H54 (cell line): Measurements from ENCODE around the gene PSMB8.

Source experiments
- DNase-seq: peaks from one replicate; pipeline ENCODE4 v3.0.0; 2011; ENCODE audit warnings: low spot score, mixed read lengths; ENCODE audit not compliant: insufficient read length
- FAIRE-seq: peaks from 3 replicates; lab custom pipeline; 2011; peaks lifted over from hg19 to GRCh38; lab: Jason Lieb, UNC
- POLR2A ChIP-seq: IDR thresholded peaks from 2 replicates; pipeline ENCODE4 v1.6.1; 2011; ENCODE audit warnings: low read depth, mild to moderate bottlenecking, low read length

Gene PSMB8

DNA sequence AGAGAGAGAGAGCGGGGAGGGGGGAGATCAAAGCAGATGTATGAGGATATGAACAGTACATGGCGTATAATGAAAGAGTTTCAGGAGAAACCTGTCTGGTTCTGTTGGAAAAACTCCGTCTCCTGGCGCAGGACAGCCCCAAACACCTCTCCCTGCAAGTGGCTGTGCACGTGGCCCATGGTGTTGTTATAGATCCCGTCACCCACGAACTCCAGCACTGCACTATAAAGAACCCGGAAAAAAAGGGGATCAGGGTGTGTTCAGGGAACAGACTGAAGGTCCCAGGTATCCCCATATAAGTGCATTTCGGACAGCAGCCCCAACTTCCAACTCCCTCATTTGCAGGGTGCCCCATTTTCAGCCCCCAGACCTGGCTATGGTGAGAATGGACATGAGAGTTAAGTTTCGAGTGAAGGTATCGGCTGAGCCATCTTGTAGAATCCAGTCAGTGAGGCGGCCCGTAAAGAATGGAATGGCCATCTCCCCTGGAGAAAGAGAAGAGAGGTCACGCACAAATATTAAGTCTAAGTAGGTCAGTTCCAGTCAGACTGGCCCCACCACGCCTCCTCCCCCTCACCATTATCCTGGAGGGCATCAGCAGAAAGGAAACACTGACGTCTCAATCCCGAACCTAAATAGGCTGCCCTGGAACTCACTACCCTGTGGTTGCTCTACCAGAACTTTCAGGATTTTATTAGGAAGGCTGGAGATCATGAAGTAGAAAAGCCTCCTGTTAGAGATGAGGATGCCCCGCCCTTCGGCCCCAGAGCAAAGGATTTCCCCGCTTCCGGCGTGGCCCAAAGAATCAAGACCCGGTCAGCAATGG, 8.4 kb upstream of the PSMB8 start:
- DNase-seq (no peak), FAIRE-seq (no peak)
- TF ChIP-seq POLR2A: no peak

DNA sequence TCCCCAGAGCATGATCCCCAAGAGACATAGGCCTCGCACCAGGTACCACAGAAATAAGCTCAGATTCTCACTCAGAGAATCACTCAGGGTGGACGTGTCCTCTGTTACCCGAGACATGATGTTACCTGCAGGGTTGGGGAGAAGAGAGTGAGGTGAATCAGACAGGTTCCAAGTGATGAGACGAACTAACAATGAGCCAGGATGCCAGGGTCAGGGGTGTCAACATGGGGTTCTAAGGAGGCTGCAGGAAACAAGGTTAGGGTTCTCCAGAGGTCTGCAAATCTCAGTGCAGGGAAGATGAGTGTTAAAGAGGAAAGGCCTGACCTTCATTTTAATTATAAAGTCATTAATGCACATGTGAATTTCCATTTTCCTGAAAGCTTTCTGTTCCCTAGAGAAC, 7.2 kb upstream of the PSMB8 start:
- no peak for DNase-seq
- no peak for FAIRE-seq
- TF ChIP-seq POLR2A: no peak

DNA sequence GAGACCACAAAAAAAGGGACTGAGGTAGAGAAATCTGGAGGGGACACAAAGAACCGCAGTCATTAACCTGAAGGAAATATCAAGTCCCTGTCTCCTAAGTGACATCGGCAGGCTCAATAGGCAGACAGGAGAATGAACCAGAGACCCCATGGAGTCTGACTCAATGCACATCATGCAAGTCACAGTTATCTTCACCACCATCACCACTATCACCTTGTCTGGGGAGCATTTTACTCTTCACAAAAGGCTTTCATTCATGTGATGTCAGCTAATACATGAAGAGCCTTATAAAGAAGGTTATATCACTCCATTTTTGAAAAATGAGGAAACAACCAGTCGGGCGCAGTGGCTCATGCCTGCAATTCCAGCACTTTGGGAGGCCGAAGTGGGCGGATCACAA, 5.3 kb upstream of the PSMB8 start:
- FAIRE-seq (no peak), DNase-seq (no peak)
- no peak for TF ChIP-seq POLR2A

DNA sequence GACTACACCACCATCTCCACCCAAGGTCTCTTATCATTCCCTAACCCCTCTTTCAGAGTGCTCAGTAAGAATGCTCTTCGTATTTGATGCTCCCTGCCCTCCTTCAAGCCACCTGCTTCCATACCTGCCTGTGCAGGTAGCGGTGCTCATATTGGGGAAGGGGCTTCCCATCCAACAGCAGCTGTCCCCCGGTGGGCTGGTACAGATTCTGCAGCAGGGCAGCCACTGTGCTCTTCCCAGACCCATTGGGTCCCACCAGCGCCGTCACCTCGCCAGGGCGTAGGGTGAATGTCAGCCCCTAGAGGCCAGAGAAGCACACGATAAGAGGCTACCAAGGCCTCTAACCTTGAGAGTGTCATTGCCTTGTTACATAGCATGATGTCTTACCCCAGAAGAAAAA, 3.9 kb upstream of the PSMB8 start:
- FAIRE-seq (no peak), DNase-seq (no peak)
- no peak for TF ChIP-seq POLR2A

DNA sequence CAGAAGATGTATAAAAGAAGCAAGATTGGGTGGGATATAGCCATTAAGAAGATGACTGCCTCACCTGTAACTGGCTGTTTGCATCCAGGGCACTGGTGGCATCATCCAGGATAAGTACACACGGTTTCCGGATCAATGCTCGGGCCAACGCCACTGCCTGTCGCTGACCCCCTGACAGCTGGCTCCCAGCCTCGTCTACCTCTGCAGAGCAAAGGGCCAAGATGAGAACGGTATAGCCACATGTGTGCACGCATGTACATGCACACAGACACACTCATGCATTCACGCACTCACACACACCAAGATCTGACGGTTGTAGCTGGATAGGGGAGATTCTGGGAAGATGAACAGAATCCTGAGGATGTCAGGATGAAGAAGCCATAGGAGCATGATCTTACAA, 3.2 kb upstream of the PSMB8 start:
- no peak for TF ChIP-seq POLR2A
- no peak for DNase-seq
- FAIRE-seq: no peak

DNA sequence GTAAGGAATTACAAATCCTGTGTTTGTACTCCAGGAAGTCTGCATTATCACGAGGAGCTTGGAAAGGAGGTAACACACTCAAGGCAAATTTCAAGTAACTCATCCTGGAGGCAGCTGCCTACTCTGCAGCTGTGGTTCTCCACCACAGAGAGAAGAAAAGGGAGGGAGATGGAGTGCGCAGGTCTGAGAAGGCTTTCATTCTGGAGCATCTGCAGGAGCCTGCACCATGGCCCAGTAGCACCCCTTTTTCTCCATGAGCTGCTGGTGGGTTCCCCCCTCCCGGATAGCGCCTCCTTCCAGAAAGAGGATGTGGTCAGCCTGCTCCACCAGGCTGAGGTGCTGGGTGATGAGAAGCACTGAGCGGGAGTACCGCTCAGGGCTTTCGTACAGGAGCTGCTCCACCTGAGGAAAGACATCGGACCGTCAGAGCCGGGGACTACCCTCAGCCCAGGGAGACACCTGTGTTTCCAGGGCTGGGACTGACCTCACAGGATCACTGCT, 1.6 kb upstream of the PSMB8 start:
- TF ChIP-seq POLR2A: no peak
- DNase-seq (no peak), FAIRE-seq (no peak)

DNA sequence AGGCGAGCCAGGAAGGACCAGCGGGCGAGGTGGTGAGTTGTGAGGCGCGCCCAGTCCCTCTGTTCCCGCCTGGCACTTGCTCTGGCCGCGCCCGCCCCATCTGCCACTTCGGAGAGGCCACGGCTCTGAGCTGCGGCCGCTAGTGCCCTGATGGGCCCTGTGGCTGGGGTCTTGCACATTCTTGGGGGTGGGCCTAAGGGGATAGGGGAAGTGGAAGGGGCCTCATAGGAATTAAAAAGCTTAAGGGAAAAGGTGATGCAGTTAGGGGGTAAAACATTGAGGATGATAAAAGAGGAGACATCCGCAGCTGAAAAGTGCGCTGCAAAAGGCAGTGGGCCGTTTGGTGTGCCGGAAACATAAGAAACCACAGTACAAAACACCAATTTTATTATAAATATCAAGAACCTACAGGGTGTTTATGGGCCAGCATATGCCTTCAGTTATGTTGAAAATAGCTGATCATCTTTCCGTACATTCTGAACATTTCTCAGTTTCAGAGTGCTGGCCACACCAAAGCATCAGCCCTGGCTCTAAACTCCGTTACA, 1.1 kb upstream of the PSMB8 start:
- no peak for DNase-seq
- no peak for TF ChIP-seq POLR2A
- FAIRE-seq: no peak

DNA sequence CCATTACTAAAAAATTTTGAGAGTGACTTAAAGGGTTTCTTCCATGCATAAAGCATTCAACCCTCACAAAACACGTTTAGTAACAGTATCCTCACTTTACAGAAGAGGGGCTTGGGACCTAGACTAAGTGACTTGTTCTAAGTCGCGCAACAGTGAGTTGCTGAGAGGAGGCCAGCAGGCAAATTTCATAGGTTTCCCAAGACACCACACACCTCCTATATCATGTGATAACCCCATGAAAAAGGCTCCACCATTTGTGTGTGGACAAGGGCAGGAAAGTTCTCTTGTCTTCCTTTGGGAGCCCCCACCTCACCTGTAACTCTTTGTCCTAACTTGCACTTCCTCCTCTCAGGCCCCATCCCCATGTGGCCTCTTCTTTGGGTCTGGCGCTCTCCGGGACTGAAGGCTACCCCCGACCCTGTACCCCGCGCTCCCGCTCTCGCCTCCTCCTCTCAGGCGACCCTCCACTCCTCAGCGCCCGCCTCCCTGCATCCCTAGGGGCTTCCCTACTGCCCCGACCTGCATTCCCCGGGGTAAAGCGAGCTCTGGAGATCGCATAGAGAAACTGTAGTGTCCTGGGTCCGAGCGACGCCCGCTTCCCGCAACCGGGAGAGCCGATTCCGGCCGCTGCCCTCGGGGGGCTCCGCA, 392 bp downstream of the PSMB8 start:
- FAIRE-seq: no peak
- DNase-seq: no peak
- TF ChIP-seq POLR2A: no peak

DNA sequence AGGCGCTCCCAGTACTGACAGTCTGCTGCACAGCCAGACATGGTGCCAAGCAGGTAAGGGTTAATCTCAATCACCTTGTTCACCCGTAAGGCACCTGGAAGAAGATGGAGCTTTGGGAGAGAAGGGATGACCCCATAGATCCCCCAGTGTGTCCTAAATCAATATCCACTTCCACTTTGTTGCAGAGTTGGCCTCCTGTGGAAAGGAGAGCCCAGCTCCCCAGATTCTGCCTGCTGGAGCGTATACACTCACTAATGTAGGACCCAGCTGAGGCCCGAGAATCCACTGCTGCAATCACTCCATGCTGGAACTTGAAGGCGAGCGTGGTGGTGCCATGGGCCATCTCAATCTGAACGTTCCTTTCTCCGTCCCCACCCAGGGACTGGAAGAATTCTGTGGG, 1.2 kb downstream of the PSMB8 start:
- FAIRE-seq: no peak
- no peak for DNase-seq
- no peak for TF ChIP-seq POLR2A

DNA sequence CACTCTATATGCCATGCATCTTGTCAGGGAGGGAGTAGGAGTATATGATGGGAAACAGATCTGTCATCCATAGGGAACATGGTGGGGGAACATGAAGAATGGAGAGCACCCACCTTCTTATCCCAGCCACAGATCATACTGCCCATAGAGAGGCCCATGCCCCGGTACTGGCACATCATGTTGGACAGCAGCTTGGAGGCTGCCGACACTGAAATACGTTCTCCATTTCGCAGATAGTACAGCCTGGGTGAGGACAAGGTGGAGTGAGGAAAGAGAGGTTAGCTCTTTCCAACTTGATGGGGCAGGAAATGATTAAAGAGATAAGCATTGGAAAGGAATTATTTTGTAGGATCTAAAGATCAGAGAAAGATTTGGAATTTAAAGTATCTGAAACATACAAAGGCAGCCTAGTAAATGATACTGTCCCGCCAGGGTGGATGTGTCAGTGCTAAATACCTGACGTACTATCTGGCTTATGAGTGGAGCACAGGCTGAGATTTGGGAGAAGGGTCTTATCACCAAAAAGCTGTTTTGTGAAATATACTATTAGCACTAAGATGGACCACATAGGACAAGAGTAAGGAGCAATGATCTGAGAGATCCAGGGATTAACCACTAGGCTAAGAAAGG, 1.7 kb downstream of the PSMB8 start:
- DNase-seq: no peak
- no peak for FAIRE-seq
- no peak for TF ChIP-seq POLR2A

DNA sequence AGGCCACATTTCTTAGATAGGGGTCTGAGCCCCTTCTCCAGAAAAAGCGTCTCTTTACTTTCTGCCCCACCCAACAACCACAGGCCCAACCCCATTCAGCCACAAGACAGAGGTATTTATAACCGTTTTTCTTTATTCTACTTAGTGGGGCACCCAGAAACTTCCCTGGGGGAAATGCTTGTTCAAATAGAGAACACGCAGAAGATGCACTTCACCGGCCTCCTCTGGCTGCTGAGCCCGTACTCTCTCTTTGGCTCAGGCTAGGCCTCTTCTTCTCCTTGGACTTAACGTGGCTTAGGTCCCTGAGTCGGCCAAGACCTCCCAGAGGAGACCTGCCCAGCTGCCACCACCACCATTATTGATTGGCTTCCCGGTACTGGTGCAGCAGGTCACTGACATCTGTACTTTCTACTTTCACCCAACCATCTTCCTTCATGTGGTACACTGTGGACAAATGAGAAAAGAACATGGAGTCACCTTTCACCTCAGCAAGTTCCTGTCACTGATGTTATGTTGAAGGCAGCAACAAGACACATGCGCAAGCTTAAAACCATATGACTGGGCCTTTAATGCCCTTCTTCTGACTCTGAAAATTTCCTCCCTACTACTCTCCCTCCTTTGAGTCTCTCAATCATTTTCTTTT, 3.1 kb downstream of the PSMB8 start:
- no peak for FAIRE-seq
- DNase-seq: no peak
- TF ChIP-seq POLR2A: no peak

DNA sequence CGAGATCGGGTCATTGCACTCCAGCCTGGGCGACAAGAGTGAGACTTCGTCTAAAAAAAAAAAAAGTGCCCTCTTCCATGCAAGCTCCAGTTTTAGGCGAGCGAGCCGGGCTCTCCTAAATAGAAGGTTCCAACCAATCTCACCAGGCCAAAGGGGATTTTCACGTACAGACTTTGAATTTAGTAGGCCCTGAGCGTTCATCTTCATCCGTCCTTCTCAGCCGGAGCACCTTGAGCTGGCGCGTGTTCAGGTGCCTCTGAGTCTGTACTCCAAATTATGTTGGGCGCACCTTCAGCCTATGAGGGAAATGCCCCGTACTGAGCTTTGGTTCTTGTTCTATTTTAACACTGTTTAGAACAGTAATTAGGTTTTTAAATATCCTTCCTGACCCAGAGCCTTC, 4.5 kb downstream of the PSMB8 start:
- no peak for FAIRE-seq
- no peak for DNase-seq
- TF ChIP-seq POLR2A: no peak

DNA sequence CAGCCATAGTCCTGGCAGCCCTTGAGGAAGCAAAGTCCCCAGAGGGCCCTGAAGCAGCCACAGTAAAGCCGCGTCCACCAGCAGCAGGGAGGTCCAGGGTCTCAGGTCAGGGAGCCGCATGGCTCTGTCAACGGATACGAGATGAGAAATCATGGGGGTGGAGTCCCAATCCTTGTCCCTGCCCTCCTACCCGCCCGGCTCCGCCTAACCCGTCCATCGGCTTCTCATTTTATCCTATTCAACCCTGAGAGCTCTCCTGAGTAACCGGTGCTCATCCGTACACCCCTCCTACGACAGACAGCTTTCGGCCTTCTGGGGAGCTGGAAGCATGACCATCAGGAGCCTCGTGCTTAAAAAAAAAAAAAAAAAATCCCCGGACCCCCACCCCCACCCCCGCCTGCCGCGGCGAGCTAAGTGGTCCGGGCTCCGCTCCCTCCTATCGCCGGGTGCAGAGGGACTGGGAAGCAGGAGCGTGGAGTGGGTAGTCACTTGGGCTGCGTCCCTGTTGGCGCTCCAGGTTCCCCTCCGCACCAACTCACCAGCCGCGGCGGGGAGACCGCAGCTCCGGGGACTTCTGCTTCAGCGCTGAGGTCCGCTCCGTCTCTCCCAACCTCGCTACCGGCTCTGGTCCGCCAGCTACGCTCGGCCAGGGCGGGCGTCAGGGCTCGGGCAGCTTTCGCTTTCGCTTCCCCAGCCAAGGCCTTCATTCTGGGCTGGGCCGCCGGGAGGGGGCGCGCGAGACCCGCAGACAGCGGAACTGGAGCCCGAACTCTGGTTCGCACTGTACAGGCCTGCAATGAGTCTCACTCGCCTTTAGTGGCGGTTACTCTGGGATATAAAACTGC, 5.5 kb downstream of the PSMB8 start, which contains the start of gene TAP2:
Gene TAP2, minus strand, starts transcription at position 626 of the 845 bp plus-strand sequence. Its CDS starts 506 bp downstream, at position 120.
- peak; percentile 55; the same call in 1 of the 2 replicates for TF ChIP-seq POLR2A
- DNase-seq (peak; percentile 83), FAIRE-seq (peak; percentile 64)
